ENCODE data around the gene PMM1.

- TF ChIP-seq PRDM15 (CRISPR knock-in tag; IDR thresholded peaks at IDR 0.05) (no peak), RAD51 (IDR thresholded peaks at IDR 0.05; ENCODE audit: borderline replicate concordance) (no peak), POLR2AphosphoS5 (IDR thresholded peaks at IDR 0.05; ENCODE audit: low read depth, low read length) (no peak), RELA (CRISPR knock-in tag; IDR thresholded peaks at IDR 0.05) (no peak), CTCF (CRISPR knock-in tag; IDR thresholded peaks at IDR 0.05) (no peak), PRDM10 (CRISPR knock-in tag; IDR thresholded peaks at IDR 0.05; ENCODE audit: low read depth) (no peak), NFYB (CRISPR knock-in tag; IDR thresholded peaks at IDR 0.05) (no peak), ZFP82 (CRISPR knock-in tag; IDR thresholded peaks at IDR 0.05; ENCODE audit: borderline replicate concordance) (no peak)
Observed at GRCh38 chr22:41578114-41578513, 11.5 kb downstream of the PMM1 start.

All from HepG2 (cell line).